A549 treated with DMSO at 1 μM for 4 hours (cell line): ENCODE results near the gene ZNF567. TPM values are rescaled to one million over a fixed set of nuclear protein-coding genes. Genes with fewer than 3 reads are reported as not detected.

ENCODE experiments used
- total RNA-seq: library from RNA; stranded (reverse); fragments of 200-300 nt; extraction: Qiagen RNA extraction; gene quantifications from 5 replicates; pipeline ENCODE4 v1.2.3, GENCODE V29; 2022; ENCODE audit warnings: low read depth

ZNF567 gene
- 7.7 to 11.0 TPM (median 10.5 TPM) in 5 replicates for total RNA-seq

DNA sequence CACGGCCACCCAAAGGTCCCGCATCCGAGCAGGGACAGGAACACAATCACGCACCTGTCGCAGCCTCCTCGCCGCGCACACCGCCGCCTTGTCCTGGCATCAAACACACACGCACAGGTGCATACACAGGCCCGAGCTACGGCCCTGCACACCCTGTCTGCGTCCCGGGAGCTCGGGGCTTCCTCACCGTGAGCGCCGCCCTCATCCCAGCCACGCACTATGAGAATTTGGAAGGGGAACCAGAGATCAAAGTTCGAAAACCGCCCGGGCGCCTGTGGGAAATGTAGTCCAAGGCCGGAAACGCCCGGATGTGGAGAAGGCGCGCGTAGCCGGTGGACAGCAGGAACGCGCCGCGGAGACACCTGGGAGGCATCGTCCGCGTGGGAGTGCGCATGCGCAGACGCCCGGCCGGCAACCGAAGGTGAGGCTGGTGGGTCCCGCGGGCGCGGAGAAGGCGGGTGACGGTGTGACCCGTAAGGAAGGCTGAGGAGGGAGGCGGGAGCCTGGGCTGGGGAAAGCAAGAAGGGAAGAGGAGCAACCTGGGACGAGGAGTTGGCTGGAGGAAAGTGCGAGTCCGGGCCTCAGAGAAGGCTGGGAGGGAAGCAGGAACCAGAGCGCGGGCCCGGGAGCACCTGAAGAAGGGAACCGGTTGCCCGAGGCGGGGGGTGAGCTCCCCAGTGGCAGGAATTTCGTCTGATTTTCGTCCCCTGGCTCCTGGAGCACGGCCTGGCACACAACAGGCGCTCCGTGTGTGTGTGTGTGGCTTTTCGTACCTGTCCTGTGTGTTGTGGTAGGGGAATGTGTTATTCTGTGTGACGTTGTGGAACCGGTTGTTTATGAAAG lies at the start of gene ZNF567:
Gene ZNF567 (plus strand): TSS at position 399 of the 843 bp plus-strand sequence. CDS start 7,256 bp downstream, outside the sequence.

Other genes with a start within 250 kb of the ZNF567 start
- 8.1 to 12.8 TPM (median 10.1 TPM) in 5 replicates for gene ZNF566, start 198.1 kb upstream of the ZNF567 start, total RNA-seq
- gene ZNF260, start 159.3 kb upstream of the ZNF567 start, total RNA-seq = 5.8 to 10.4 TPM (median 8.6 TPM) in 5 replicates
- 2.4 to 3.2 TPM (median 2.8 TPM) in 5 replicates for gene ZNF529, start 114.3 kb upstream of the ZNF567 start, total RNA-seq
- gene ZNF382, start 82.3 kb upstream of the ZNF567 start, total RNA-seq = 0.02 to 0.24 TPM (median 0.08 TPM) in 3 of 5 replicates, not detected in the others
- gene ZNF461, start 20.8 kb upstream of the ZNF567 start, total RNA-seq = 5.2 to 9.0 TPM (median 7.8 TPM) in 5 replicates
- 0.36 to 0.99 TPM (median 0.79 TPM) in 5 replicates for gene ZNF850, start 85.2 kb downstream of the ZNF567 start, total RNA-seq
- gene ZNF790, start 150.8 kb downstream of the ZNF567 start, total RNA-seq = 0.22 to 0.30 TPM (median 0.28 TPM) in 5 replicates
- 0.07 to 0.49 TPM (median 0.08 TPM) in 5 replicates for gene ZNF345, start 163.3 kb downstream of the ZNF567 start, total RNA-seq
- gene ZNF829, start 228.7 kb downstream of the ZNF567 start, total RNA-seq = 0.45 to 0.53 TPM (median 0.50 TPM) in 5 replicates
- 0.68 to 1.4 TPM (median 1.0 TPM) in 5 replicates for gene ZNF568, start 228.7 kb downstream of the ZNF567 start, total RNA-seq